NT2/D1 (cell line): ENCODE results near the gene RFXANK.

ENCODE experiments used
- SUZ12 ChIP-seq: IDR thresholded peaks from 2 replicates; pipeline ENCODE4 v1.6.1; 2011; ENCODE audit not compliant: insufficient read length, insufficient read depth; ENCODE audit errors: extremely low read depth
- YY1 ChIP-seq: IDR thresholded peaks from 2 replicates; pipeline ENCODE4 v1.6.1; 2011; ENCODE audit not compliant: insufficient read length, insufficient read depth
- ZNF274 ChIP-seq: IDR thresholded peaks from 2 replicates; pipeline ENCODE4 v1.6.1; 2011; ENCODE audit warnings: mild to moderate bottlenecking, low read depth, low read length

DNA sequence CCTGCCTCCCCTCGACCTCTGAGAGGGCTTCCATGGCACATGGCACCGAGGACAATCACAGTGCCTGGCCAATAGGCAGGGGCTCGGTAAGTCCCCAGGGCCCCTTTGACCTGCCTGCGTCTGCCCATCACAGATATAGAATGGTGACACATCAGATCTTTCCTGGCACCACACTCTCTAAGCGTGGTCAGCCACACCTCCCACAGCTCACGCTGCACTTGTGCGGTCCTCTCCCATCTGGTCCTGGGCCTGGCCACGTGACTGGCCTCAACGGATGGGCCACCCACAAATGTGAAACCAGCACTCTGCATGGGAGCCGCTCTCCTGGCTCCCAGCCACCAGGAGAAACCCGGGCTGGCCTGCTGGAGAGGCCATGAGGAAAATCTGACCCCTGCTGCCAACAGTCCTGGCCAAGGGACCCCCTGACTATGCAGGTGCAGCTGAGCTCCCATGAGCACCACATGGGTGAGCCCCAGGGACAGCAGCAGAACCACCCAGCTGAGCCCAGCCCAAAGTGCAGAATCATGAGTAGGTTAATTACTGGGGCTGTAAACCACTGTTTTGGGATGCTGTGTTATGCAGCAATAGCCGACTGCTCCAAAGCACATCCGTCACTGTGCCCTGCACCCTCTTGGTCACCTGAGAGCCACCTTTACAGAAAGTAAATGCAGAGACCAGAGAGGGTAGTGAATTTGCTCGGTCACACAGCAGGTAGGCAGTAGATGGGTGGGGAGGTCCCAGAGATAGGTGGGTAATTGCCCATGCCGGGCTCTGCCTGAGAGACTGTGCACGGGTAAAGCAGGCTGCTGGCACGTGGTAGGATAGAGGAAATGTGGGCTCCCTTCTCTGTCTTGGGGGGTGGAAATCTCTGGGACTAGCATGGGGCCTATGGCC, 12.3 kb upstream of the RFXANK start:
- TF ChIP-seq YY1 (no peak), ZNF274 (no peak), SUZ12 (no peak)
